ENCODE results near the gene TCN2. TPM values are rescaled to one million over a fixed set of nuclear protein-coding genes. Genes with fewer than 3 reads are reported as not detected.
"Not testable (repeated sequence)": the region's sequence is repeated elsewhere in the genome, so short reads cannot be mapped to it uniquely, and the experiment has no call there.

TCN2 gene
- total RNA-seq = 186 TPM

DNA sequence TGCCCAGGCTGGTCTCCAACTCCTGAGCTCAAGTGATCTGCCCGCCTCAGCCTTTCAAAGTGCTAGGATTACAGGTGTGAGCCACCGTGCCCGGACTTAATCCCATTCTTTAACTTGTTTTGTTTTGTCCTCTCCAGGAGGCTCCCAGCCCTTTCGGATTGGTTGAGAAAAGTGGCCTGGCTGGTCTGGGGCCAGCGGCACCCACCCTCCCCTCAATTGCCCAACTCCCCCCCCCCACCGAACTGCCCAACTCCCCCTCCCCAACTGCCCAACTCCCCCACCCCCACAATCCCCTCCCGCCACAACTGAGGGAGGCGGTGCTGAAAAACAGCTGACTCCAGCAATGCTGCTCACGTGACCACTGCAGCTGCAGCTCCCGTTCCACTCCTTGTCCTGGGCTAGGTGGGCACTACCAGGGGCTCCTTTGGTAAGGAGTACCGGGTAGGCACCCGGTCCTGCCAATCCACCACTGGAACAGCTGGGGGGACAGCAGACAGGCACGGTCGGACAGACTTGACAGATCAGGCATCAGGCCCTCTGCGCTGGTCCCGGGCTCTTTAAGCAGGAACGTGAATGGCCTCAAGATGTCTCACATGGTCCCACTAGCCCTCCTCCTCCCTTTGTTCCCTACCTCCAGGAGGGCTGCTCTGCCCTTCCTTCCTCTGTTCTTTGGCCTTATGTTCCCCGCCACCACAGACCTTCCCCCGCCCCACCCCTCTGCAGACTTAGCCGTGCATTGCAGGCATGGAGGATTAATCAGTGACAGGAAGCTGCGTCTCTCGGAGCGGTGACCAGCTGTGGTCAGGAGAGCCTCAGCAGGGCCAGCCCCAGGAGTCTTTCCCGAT, at the start of gene TCN2:
Gene TCN2 (plus strand): TSS at position 720 of the 845 bp plus-strand sequence. CDS start 158 bp downstream, outside the sequence.
- peak; percentile 87 for DNase-seq (ENCODE audit: low spot score)

DNA sequence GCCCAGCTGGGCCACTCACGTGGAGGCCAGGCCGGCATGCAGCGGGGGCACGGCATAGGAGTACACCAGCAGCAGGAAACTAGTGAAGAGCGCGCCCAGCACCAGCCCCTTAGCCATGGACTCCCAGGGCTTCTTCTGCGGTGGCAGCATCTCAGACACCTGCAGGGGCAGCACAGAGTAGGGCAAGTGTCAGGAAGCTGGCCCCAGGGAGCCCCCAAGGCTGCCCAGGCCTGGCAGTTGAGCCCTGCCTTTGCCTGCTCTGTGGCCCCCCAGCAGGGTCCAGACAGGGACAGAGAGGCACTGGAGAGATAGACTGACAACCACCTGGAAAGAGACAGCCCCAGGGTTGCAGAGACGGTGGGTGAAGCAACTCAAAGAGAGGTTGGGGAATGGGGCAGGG, 49.7 kb upstream of the TCN2 start:
- no peak for DNase-seq (ENCODE audit: low spot score)

GRCh38 chr22:30559889-30560288, 47.1 kb upstream of the TCN2 start:
- no peak for DNase-seq (ENCODE audit: low spot score)

DNA sequence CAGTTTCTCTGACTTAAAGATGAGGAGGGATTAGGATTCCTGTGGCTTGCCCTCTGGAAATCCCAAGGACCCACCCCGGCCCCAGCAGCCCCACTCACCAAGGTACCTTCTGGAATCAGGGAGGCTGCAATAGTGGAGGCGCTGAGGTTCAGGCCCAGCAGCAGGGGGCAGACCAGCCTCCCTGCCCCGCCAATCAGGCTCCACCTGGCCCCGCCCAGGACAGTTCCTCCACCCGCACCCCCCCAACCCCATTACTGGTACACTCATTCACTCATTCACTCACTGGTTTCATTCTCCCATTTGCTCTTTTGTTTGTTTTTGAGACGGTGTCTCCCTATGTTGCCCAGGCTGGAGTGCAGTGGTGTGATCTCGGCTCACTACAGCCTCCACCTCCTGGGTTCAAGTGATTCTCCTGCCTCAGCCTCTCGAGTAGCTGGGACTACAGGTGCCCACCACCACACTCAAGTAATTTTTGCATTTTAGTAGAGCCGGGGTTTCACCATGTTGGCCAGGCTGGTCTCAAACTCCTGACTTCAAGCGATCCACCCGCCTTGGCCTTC, 46.3 kb upstream of the TCN2 start:
- not testable (repeated sequence) for DNase-seq (ENCODE audit: low spot score)

DNA sequence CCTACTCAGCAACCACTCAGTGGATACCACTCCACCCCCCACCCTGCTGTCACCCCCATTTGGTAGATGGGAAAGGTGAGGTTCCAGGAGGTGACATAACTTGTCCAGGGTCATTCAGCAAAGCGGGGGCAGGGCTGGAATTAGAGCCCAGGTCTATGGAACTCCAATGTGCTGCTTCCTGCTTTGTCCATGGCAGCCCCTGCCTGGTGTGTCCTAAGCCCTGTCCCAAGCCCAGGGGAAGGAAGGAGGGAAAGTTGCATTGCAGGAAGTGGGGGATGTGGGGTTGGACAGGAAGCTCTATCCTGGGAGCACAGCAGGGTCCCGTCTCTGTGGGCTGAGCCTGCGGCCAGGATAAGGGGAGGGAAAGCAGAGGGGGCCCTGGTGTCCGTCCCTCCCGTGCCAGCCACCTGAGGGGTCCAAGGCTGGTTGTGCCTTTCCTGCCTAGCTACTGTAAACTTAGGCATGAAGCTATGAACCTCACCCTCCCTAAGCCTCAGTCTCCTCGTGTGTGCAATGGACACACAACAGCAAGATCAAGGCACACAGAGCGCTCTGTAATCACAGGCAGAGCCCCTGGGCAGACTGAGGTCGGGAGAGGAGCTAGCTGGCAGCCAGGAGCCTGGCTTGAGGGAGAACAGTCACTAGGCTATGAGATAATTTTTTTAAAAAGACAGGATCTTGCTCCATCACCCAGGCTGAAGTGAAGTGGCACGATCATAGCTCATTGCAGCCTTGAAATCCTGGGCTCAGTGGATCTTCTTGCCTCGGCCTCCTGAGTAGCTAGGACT, 45.4 kb upstream of the TCN2 start:
- no peak for DNase-seq (ENCODE audit: low spot score)

DNA sequence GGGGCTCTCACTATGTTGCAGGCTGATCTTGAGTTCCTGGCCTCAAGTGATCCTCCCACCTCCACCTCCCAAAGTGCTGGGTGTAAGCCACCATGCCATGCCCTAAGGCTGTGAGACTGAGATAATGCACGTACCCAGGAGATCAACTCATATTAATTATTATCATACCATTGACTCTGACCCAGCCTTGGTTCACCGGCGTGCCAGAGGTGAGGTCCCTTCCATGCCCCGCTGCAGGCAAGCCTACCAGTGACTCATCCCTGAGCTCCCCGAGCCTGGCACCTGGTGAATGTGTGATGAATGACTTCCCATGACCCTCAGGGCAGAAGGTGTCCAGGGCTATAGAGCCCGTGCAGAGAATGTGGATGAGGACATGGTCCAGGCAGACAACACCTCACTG, 44.6 kb upstream of the TCN2 start:
- DNase-seq (ENCODE audit: low spot score) = peak; percentile 87

GRCh38 chr22:30564045-30564760, 42.8 kb upstream of the TCN2 start:
- no peak for DNase-seq (ENCODE audit: low spot score)

DNA sequence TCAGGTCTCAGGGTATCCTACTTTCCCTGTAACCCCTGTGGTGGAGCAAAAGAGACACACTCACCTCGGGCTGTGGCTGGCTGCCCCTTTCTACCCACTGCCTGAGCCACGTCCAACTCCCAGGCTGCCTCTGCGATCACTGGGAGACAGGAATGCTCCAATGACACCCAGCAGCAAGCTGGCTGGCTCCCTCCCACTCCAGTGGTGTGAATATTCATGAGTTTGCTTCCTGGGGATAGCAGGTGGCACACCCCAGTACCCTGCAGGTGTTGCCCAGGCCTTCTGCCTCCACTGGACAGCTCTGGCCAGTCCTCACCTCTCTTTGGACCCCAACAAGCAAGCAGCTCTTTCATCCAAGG, 42.2 kb upstream of the TCN2 start:
- peak; percentile 53 for DNase-seq (ENCODE audit: low spot score)

GRCh38 chr22:30565341-30565740, 41.6 kb upstream of the TCN2 start:
- no peak for DNase-seq (ENCODE audit: low spot score)

GRCh38 chr22:30566125-30566524, 40.8 kb upstream of the TCN2 start:
- peak; percentile 81 for DNase-seq (ENCODE audit: low spot score)

GRCh38 chr22:30567277-30567676, 39.7 kb upstream of the TCN2 start:
- not testable (repeated sequence) for DNase-seq (ENCODE audit: low spot score)

GRCh38 chr22:30568137-30568805, 38.7 kb upstream of the TCN2 start:
- no peak for DNase-seq (ENCODE audit: low spot score)

- DNase-seq (ENCODE audit: low spot score) = no peak
Measured at GRCh38 chr22:30569674-30570202, 37.2 kb upstream of the TCN2 start.

DNA sequence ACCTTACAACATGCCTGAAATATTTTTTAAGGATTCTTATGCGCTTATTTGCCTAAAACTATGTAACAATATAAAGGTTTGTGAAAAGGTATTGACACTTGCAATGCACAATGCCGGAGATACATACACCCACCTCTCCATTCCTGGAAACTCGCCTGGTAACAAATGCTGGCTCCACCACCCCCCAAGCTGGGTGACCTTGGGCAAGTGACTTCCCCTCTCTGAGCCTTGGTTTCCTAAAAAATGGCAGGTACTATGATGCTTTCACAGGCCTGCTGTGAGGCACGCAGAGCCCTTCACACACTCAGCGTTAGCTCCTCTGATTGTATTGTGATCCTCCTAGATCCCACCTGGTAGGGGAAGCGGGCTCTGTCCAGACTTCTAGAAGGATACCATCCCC, 34.8 kb upstream of the TCN2 start:
- DNase-seq (ENCODE audit: low spot score) = no peak

GRCh38 chr22:30572840-30573593, 34.0 kb upstream of the TCN2 start:
- DNase-seq (ENCODE audit: low spot score) = peak; percentile 68

GRCh38 chr22:30573594-30574094, 33.3 kb upstream of the TCN2 start:
- DNase-seq (ENCODE audit: low spot score) = peak; percentile 39

GRCh38 chr22:30574095-30574981, 32.6 kb upstream of the TCN2 start, which contains the start of gene GAL3ST1:
GAL3ST1 (minus strand) TSS chr22:30574665; CDS start chr22:30557392, 17,273 bp downstream.
- DNase-seq (ENCODE audit: low spot score) = peak; percentile 61

DNA sequence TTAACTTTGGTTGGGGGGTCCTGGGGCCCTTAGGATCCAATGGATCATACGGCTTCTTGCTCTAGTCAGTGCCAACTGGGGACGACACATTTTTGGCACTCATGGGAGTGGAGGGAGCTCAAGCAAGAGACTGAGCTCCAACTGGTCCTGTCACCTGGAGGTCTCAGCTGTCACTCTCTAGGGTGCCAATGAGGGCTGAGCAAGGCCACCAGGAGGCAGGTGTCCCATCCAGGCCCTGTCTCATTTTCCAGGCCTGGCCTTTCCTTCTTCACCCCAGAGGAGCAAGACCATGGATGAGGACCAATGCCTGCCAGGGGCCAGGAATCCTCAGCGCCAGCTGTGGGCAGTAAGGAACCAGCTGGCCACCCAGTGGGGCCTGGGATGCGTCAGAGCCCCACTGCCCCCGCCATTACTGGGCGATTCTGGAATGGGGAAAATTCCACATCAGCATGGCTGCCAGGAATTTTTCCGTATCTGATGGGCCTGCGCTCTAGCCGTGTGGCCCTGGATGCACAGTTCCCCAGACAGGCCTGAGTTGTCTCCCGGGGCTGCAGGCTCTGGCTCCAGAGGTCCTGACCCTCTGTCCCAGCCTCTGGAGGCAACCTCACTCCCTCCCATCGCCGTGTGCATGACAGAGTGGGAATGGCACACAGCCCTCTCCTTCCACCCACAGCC, 31.8 kb upstream of the TCN2 start:
- DNase-seq (ENCODE audit: low spot score) = peak; percentile 70
